C4-2B (cell line): ENCODE results near the gene ADAMTSL4.

ENCODE experiments used
- ZFX ChIP-seq: fragments of 450-650 bp; IDR thresholded peaks from 2 replicates; pipeline ENCODE4 v1.6.1; 2017
- TF ChIP-seq, protein P1 (sequence below): fragments of 450-650 bp; conservative IDR thresholded peaks from 2 replicates; pipeline ENCODE4 v1.5.1; 2017; ENCODE audit warnings: mild to moderate bottlenecking

DNA sequence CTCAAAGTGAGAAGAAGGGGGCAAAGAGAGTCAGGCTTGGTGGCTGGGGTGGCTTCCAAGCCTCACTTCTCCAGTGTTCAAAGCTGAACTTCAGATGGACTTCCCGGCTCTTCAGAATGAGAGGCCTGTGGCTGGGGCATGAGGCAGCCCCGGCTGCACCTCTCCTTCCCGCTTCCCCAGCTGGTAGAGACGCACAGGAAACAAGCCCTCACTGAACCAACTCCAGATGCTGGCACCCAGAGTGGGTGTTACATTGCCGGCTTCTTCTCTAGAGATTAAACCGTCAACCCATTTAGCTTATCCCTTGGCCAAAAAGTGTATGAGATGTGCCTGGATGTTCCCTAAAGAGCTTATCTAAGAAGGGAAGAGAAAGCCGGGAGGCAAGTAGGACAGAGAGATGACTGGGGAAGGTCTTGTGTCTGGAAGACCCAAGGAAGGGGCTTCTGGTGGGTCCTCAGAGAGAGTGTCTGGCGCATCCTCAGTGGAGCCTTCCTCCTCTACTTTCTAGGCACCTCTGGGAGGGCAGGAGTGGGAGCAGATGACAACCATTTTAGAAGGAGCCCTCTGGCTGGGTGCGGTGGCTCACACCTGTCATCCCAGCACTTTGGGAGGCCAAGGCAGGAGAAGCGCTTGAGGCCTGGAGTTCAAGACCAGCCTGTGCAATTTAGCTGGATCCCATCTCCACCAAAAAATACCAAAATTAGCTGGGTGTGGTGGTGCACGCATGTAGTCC, 2.0 kb downstream of the ADAMTSL4 start:
- TF ChIP-seq, protein P1, sequence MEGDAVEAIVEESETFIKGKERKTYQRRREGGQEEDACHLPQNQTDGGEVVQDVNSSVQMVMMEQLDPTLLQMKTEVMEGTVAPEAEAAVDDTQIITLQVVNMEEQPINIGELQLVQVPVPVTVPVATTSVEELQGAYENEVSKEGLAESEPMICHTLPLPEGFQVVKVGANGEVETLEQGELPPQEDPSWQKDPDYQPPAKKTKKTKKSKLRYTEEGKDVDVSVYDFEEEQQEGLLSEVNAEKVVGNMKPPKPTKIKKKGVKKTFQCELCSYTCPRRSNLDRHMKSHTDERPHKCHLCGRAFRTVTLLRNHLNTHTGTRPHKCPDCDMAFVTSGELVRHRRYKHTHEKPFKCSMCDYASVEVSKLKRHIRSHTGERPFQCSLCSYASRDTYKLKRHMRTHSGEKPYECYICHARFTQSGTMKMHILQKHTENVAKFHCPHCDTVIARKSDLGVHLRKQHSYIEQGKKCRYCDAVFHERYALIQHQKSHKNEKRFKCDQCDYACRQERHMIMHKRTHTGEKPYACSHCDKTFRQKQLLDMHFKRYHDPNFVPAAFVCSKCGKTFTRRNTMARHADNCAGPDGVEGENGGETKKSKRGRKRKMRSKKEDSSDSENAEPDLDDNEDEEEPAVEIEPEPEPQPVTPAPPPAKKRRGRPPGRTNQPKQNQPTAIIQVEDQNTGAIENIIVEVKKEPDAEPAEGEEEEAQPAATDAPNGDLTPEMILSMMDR = no peak
- no peak for TF ChIP-seq ZFX
